Posterior vena cava (tissue), 2 donors: ENCODE measurements around the gene MYOD1. TPM values are rescaled to one million over a fixed set of nuclear protein-coding genes. Genes with fewer than 3 reads are reported as not detected.

ENCODE experiments used
- DNase-seq: peaks from one replicate; pipeline ENCODE4 v3.0.0-alpha.2; 2020; ENCODE audit warnings: low spot score
- intact Hi-C, 2 donors: fragments of 100-400 bp; cut with DNase I; formaldehyde crosslinking; loops; one replicate each; pipeline versions ENCODE4 v1.14.1 to v1.14.2; 2022 to 2023
- total RNA-seq, 2 donors: library from RNA; stranded (reverse); fragmentation: NEBNext Ultra II Directional; extraction: Animal tissue kit (Norgen Biotek cat#: 25700); gene quantifications; one replicate each; pipeline ENCODE4 v1.2.1, GENCODE V29; 2021
- donor health status: DM: yes; HTN: yes; CAD: no.
- donor health status: DM: yes; HTN: yes; CAD: no.

MYOD1 gene
- total RNA-seq, 2 donors from 2014 or later = not detected

- intact Hi-C loops = no loop called here
- no peak for DNase-seq
These were observed 45.3 kb downstream of the MYOD1 start for GRCh38 chr11:17764446-17765218.

GRCh38 chr11:17765356-17766072, 46.1 kb downstream of the MYOD1 start:
- intact Hi-C loops = no loop called here
- no peak for DNase-seq

DNA sequence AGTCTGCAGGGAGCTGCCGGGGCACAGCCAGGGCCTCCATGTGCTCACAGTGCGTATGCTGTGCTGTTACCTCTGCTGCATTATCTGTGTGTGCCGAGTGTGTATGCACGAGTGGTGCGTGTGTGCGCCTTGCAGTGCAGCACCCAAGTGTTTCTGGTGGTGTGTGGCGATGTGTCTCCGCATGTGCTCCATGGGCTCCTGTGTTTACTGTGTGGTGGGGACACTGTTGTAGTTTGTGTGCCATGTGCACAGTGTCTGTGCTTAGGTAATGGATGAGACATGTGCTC, 46.6 kb downstream of the MYOD1 start:
- peak; percentile 25 for DNase-seq
- intact Hi-C loops = no loop called here

GRCh38 chr11:17766590-17766989, 47.2 kb downstream of the MYOD1 start:
- intact Hi-C loops = no loop called here
- DNase-seq = peak; percentile 34

DNA sequence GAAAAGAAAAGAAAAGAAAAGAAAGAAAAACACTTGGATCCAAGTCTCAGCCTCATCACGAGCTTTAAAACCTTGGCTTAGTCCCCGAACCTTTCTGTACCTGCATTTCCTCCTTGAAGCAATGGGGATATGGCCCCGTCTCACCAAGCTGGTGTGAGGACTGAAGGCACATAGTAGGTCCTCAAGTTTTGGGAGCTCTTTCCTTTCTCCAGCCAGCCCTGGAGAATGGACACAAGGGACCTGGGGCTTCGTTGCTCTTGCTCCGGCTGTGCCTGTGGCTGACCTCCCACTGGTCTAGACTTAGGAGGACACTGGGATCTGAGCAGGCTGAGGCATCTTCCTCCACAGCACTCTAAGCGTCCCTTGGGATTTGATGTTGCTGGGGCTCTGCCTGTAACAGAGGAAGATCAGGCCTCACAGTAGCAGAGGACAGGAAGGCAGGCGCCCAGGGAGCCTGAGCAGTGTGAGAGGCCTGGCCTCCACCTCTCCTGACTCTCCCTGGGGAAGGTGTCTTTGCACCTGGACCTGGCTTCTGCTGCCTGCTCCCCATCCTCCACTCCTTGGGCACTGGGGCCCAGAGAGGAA, 48.0 kb downstream of the MYOD1 start:
- intact Hi-C loops = no loop called here
- DNase-seq = peak; percentile 41

GRCh38 chr11:17767914-17768313, 48.5 kb downstream of the MYOD1 start:
- peak; percentile 41 for DNase-seq
- intact Hi-C loops = no loop called here

DNA sequence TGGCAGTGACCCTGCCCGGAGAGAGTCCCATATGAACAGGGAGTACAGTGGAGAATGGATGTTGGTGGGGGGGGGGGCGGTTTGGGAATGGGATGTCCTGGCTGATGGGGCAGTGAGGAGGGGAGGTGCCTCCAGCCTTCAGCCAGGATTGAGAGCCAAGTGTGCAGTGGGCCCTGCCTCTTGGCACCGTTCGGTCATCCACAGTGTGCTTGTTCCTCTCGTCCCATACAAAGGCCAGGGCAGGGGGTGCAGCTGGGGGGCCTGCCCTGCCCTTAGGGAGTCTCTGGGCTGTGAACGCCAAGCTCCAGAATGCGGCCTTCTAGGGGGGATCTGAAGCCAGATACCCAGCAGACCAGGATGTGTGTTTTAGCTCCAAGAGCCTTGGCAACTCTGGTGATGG, 49.2 kb downstream of the MYOD1 start:
- intact Hi-C loops = no loop called here
- peak; percentile 30 for DNase-seq

GRCh38 chr11:17769218-17769617, 49.8 kb downstream of the MYOD1 start:
- intact Hi-C loops = no loop called here
- DNase-seq = no peak

DNA sequence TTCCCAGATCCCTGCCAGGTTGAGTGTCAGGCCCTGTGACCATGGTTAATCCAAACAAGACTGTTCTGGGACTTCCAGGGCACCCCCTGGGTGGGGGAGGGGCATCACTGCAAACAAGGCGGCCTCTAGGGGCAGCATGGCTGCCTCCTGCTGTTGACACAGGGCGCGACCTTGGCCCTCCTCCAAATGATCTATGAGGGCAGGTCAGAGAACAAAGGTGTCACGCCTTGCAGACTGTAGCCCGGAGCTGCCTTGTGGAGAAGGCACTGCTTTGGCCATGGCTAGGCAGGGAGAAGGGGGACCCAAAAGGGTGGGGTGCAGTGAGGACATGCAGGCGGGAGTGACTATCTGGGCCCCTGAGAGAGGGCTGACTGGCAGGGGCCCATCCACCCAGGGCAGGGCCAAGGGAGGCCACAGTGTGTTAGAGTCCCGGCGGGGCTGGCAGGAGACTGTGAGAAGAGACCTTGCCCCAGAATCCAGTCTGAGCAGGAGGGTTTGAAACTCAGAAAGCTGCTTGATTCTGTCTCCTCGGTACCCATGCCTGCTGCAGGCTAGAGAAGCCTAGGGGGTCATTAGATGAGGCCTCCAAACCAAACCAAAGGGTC, 50.8 kb downstream of the MYOD1 start:
- intact Hi-C loops = no loop called here
- DNase-seq = peak; percentile 58

- intact Hi-C loops = no loop called here
These were observed 51.5 kb downstream of the MYOD1 start for GRCh38 chr11:17770917-17771316.

DNA sequence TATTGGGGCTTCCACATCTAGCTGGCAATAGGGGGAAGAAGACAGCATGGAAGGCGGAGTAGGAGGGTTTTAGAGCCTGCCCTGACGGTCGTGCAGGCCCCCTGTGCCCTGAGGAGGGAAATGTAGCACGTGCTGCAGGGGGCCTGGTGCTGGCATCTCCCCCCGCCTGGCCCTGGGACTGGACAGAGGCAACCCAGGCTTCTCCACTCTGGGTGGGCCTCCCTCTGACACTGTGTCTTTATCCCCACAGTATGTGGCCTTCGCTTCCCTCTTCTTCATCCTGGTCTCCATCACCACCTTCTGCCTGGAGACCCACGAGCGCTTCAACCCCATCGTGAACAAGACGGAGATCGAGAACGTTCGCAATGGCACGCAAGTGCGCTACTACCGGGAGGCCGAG, 52.0 kb downstream of the MYOD1 start:
- peak; percentile 25 for DNase-seq
- intact Hi-C loops = no loop called here

More at GRCh38 chr11:17770917-17771316, 51.5 kb downstream of the MYOD1 start:
- DNase-seq = no peak

Other genes starting within 250 kb of the MYOD1 start
- 10 to 100 TPM in 1 of 2 donors, 1 to 10 TPM in 1; 3.4 to 11.4 TPM for gene ABCC8, start 242.7 kb upstream of the MYOD1 start, total RNA-seq
- 1 to 10 TPM in 1 of 2 donors, not detected in 1; 2.9 TPM for gene USH1C, start 175.2 kb upstream of the MYOD1 start, total RNA-seq
- not detected for gene OTOG, start 172.3 kb upstream of the MYOD1 start, total RNA-seq
- gene KCNC1, start 15.2 kb downstream of the MYOD1 start, total RNA-seq = not detected